Thoracic aorta (tissue), 2 donors: ENCODE results near the gene MYO1E. TPM values are rescaled to one million over a fixed set of nuclear protein-coding genes. Genes with fewer than 3 reads are reported as not detected.
"Not testable (repeated sequence)": the region's sequence is repeated elsewhere in the genome, so short reads cannot be mapped to it uniquely, and the experiment has no call there.

Experiments
- ATAC-seq: fragments of 150-250 bp; one replicate; pipeline ENCODE4 v1.8.0; 2017; ENCODE audit warnings: low read depth; ENCODE audit not compliant: insufficient number of reproducible peaks, low FRiP score
- DNase-seq: peaks from one replicate; pipeline ENCODE4 v3.0.0-alpha.2; 2020; ENCODE audit warnings: low spot score
- H3K27ac ChIP-seq, 2 donors: fragments of 200-600 bp; sonication (generic); 1 replicate in 1 of 2; 2 replicates in 1 of 2; pipeline ENCODE4 v1.5.1; 2016; ENCODE audit warnings: mild to moderate bottlenecking in 2 of 2, moderate library complexity in 2 of 2
- H3K27me3 ChIP-seq: fragments of 200-600 bp; sonication (generic); replicated peaks from 2 replicates; pipeline ENCODE4 v1.6.0; 2016; ENCODE audit warnings: mild to moderate bottlenecking; ENCODE audit not compliant: insufficient read depth
- H3K36me3 ChIP-seq: fragments of 200-600 bp; sonication (generic); one replicate; pipeline ENCODE4 v1.5.1; 2016
- H3K4me1 ChIP-seq, 2 donors: fragments of 200-600 bp; sonication (generic); 1 replicate in 1 of 2; 2 replicates in 1 of 2; pipeline versions ENCODE4 v1.5.1 to v1.6.0; 2016; ENCODE audit warnings: low read depth in 2 of 2, mild to moderate bottlenecking in 1 of 2; ENCODE audit not compliant: control insufficient read depth in 1 of 2
- H3K4me3 ChIP-seq: fragments of 200-600 bp; sonication (generic); 2 replicates; pipeline ENCODE4 v1.5.1; 2016; ENCODE audit warnings: mild to moderate bottlenecking
- H3K9me3 ChIP-seq: fragments of 200-600 bp; sonication (generic); 2 replicates; pipeline ENCODE4 v1.5.1; 2016
- total RNA-seq, 2 donors: library from RNA; depleted of rRNA; stranded (reverse); fragments of >200 nt; gene quantifications; one replicate each; pipeline versions ENCODE4 v1.1.0 to v1.2.3, GENCODE V29; 2016
- TF ChIP-seq, protein P1 (sequence below): fragments of 200-600 bp; sonication (generic); IDR thresholded peaks from one replicate; pipeline ENCODE4 v1.5.1; 2019; ENCODE audit warnings: antibody characterized with exemption

The MYO1E gene
- total RNA-seq, 2 donors from 2014 or later: 56.2 to 121 TPM

DNA sequence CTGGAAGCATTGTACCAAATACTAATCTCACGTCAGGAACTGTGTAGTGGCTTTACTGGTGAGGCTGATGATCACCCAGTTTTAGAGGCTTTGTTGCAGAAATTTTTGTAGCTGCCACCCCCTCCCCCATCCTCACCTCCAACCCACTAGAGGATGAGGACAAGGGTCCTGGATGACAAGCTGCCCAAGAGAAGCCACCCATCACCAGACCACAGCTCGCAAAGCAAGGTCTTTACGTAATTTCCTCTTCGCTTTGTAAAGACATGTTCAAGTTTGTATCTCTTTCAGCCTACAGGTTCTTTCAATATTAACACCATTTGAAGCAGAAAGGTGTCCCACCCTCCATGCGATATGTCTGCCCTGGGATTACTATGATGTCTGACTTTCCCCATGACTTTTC, 91.8 kb downstream of the MYO1E start:
- ATAC-seq (no peak), DNase-seq (no peak)
- H3K4me1 ChIP-seq: peaks cover 3 to 5% of the 10 kb centered on the region in 2 donors
- H3K27ac ChIP-seq: no peak overlapping the region
- TF ChIP-seq, protein P1, sequence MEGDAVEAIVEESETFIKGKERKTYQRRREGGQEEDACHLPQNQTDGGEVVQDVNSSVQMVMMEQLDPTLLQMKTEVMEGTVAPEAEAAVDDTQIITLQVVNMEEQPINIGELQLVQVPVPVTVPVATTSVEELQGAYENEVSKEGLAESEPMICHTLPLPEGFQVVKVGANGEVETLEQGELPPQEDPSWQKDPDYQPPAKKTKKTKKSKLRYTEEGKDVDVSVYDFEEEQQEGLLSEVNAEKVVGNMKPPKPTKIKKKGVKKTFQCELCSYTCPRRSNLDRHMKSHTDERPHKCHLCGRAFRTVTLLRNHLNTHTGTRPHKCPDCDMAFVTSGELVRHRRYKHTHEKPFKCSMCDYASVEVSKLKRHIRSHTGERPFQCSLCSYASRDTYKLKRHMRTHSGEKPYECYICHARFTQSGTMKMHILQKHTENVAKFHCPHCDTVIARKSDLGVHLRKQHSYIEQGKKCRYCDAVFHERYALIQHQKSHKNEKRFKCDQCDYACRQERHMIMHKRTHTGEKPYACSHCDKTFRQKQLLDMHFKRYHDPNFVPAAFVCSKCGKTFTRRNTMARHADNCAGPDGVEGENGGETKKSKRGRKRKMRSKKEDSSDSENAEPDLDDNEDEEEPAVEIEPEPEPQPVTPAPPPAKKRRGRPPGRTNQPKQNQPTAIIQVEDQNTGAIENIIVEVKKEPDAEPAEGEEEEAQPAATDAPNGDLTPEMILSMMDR: no peak
- no peaks in the 10 kb centered on the region for H3K36me3 ChIP-seq
- H3K4me3 ChIP-seq: no peak overlapping the region
- H3K9me3 ChIP-seq: no peaks in the 10 kb centered on the region
- no peaks in the 10 kb centered on the region for H3K27me3 ChIP-seq

DNA sequence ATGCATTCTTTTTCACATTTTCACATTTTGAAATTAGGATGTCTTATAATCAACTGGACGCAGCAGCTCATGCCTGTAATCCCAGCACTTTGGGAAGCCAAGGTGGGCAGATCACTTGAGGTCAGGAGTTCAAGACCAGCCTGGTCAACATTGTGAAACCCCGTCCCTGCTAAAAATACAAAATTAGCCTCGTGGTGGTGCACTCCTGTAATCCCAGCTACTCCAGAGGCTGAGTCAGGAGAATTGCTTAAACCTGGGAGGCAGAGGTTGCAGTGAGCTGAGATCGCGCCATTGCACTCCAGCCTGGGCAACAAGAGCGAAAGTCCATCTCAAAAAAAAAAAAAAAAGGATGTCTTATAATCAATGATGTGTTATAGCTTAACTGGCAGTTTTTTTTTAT, 92.4 kb downstream of the MYO1E start:
- not testable (repeated sequence) for H3K9me3 ChIP-seq, H3K27ac ChIP-seq, H3K4me3 ChIP-seq, DNase-seq, H3K27me3 ChIP-seq, H3K36me3 ChIP-seq, H3K4me1 ChIP-seq, ATAC-seq

DNA sequence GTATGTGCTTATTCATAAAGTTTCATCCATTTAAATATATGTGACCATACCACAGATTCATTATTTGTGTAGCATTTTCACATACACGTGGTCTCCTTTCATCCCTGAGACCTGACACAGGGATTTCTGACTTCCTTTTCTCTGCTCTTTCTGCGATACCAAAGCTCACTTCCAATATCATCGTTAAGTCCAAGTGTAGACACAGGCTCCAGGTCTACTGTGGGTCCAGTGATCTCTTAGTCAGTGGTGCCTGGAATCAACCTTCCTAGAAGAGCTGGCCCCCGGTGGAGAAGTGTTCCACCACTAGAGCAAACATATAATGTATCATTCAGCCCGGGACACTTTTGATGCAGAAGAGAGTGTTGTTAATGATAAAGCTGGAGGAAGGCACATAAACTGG, 93.6 kb downstream of the MYO1E start:
- H3K4me3 ChIP-seq: no peak overlapping the region
- H3K27ac ChIP-seq: no peak overlapping the region
- no peak for ATAC-seq
- no peaks in the 10 kb centered on the region for H3K36me3 ChIP-seq
- TF ChIP-seq, protein P1: no peak
- no peaks in the 10 kb centered on the region for H3K27me3 ChIP-seq
- H3K9me3 ChIP-seq: no peaks in the 10 kb centered on the region
- no peaks in the 10 kb centered on the region for H3K4me1 ChIP-seq
- no peak for DNase-seq

DNA sequence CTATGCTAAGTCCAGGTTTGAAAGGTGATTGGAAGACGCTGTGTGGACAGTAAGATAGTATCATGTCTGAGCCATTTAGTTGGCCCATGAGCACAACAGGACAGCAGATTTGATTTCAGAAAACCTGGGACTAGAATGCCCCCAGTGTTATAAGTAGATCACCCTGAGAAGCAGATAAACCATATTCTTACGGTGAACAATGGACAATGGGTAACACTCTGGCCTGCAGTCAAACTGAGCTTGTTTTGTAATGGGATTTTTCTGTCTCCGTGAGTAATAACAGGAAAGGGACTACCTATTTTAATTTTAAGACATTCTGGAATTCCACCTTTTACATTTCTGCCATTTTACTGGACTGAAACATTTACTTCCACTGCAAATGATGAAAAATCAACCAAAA, 94.6 kb downstream of the MYO1E start:
- ATAC-seq: no peak
- Histone ChIP-seq H3K9me3 (no peaks in the 10 kb centered on the region), H3K27ac (no peak overlapping the region), H3K4me1 (no peaks in the 10 kb centered on the region), H3K4me3 (no peak overlapping the region), H3K36me3 (no peaks in the 10 kb centered on the region), H3K27me3 (no peaks in the 10 kb centered on the region)
- DNase-seq: no peak
- TF ChIP-seq, protein P1: no peak

DNA sequence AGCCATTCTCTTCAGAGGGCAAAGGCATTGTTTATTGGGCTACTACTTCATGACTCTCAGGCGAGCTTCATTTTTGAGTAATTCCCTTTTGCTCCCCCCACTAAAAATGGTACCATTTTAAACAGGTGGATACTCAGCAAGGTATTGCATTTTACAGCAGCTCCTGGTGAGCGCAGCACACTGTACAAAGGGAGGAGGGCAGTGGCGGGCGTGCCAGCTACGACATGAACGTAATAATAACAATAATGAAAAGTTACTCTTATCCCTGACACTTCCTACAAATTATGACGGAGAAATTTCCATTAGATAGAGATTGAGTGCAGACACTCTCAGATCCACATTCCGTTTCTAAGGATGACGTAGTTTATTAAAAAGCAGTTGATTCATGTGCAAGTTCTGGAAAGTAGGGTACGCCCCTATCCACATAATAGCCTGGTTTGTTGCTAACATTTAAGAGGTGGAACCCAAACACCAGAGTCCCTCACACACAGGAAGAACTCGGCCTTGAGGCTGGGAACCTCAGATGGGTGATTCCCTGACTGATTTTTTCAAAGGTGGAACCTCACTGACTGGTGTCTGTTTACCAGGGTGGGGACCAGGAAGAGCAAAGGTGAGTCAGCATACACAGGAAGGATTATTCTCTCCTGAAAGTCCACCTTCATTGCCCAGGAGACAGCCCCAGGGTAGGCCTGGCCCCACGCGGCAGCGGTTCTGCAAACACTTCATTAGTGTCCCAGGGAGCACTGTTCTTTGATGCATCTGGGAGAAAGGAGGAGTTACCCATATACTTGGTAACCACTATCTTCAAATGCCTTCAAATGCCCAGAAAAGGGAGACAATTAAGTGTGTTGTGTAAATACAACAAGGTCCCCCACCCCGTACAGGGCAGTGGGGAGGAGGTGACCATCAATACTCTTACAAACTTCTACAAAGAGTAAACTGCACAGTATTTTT, 96.2 kb downstream of the MYO1E start:
- DNase-seq (no peak), ATAC-seq (no peak)
- Histone ChIP-seq H3K36me3 (peaks cover 3% of the 10 kb centered on the region), H3K9me3 (no peaks in the 10 kb centered on the region), H3K4me1 (no peaks in the 10 kb centered on the region), H3K4me3 (no peak overlapping the region), H3K27ac (no peak overlapping the region), H3K27me3 (no peaks in the 10 kb centered on the region)
- TF ChIP-seq, protein P1: no peak
